Neuronal stem cell (in vitro differentiated cells): Measurements from ENCODE around the gene TRAPPC3.

Source experiments
- DNase-seq: peaks from one replicate; pipeline ENCODE4 v3.0.0-alpha.2; 2013; ENCODE audit warnings: low spot score
- H2AFZ ChIP-seq: one replicate; pipeline ENCODE4 v1.6.1; 2013; ENCODE audit warnings: mild to moderate bottlenecking, low read length, inconsistent platforms
- H2AK5ac ChIP-seq: 2 replicates; pipeline ENCODE4 v1.6.1; 2013; ENCODE audit warnings: low read depth, mild to moderate bottlenecking, inconsistent platforms, low read length, moderate library complexity, mixed read lengths
- H2BK120ac ChIP-seq: 2 replicates; pipeline ENCODE4 v1.6.1; 2013; ENCODE audit warnings: low read depth, mild to moderate bottlenecking, inconsistent platforms, low read length, moderate library complexity, mixed read lengths
- H2BK12ac ChIP-seq: one replicate; pipeline ENCODE4 v1.6.1; 2013; ENCODE audit warnings: low read length, inconsistent platforms
- H2BK15ac ChIP-seq: 2 replicates; pipeline ENCODE4 v1.6.1; 2013; ENCODE audit warnings: mild to moderate bottlenecking, low read length, inconsistent platforms, mixed read lengths
- H2BK5ac ChIP-seq: one replicate; pipeline ENCODE4 v1.6.1; 2013; ENCODE audit warnings: inconsistent platforms, mild to moderate bottlenecking, low read length, moderate library complexity
- H3K14ac ChIP-seq: one replicate; pipeline ENCODE4 v1.6.1; 2013; ENCODE audit warnings: low read length, inconsistent platforms
- H3K18ac ChIP-seq: 2 replicates; pipeline ENCODE4 v1.6.1; 2013; ENCODE audit warnings: low read length, inconsistent platforms
- H3K23ac ChIP-seq: 2 replicates; pipeline ENCODE4 v1.6.1; 2013; ENCODE audit warnings: low read depth, mild to moderate bottlenecking, mixed read lengths, low read length, inconsistent platforms; ENCODE audit not compliant: poor library complexity
- H3K27ac ChIP-seq: replicated peaks from 3 replicates; pipeline ENCODE4 v1.5.1; 2013; ENCODE audit warnings: low read length, inconsistent platforms
- H3K27me3 ChIP-seq, 3 experiments: 2 replicates each; pipeline ENCODE4 v1.6.1; 2013; ENCODE audit warnings: low read length in 3 of 3, mild to moderate bottlenecking in 2 of 3, inconsistent platforms in 1 of 3, low read depth in 1 of 3, mixed read lengths in 1 of 3, moderate library complexity in 1 of 3; ENCODE audit not compliant: control insufficient read depth in 3 of 3, insufficient read depth in 3 of 3
- H3K36me3 ChIP-seq, 2 donors: replicated peaks in 1 of 2; 2 replicates each; pipeline ENCODE4 v1.6.1; 2013; ENCODE audit warnings: low read length in 2 of 2; ENCODE audit not compliant: control insufficient read depth in 2 of 2, insufficient read depth in 2 of 2
- H3K4ac ChIP-seq: 2 replicates; pipeline ENCODE4 v1.6.1; 2013; ENCODE audit warnings: inconsistent platforms, mild to moderate bottlenecking, low read length, moderate library complexity
- H3K4me1 ChIP-seq, 2 donors: 1 replicate in 1 of 2; 2 replicates in 1 of 2; pipeline ENCODE4 v1.6.1; 2013; ENCODE audit warnings: low read length in 2 of 2, low read depth in 1 of 2; ENCODE audit not compliant: control insufficient read depth in 2 of 2, insufficient read depth in 1 of 2
- H3K4me2 ChIP-seq: one replicate; pipeline ENCODE4 v1.6.1; 2013; ENCODE audit warnings: mild to moderate bottlenecking, low read length, inconsistent platforms; ENCODE audit not compliant: insufficient read depth, poor library complexity, severe bottlenecking
- H3K4me3 ChIP-seq, 2 donors: 2 replicates each; pipeline ENCODE4 v1.5.1; 2013; ENCODE audit warnings: low read length in 2 of 2, mild to moderate bottlenecking in 2 of 2, inconsistent platforms in 1 of 2, moderate library complexity in 1 of 2
- H3K79me1 ChIP-seq: one replicate; pipeline ENCODE4 v1.6.1; 2013; ENCODE audit warnings: low read depth, mild to moderate bottlenecking, inconsistent platforms, low read length, moderate library complexity
- H3K9ac ChIP-seq: one replicate; pipeline ENCODE4 v1.6.1; 2013; ENCODE audit warnings: mild to moderate bottlenecking, low read depth, low read length, inconsistent platforms; ENCODE audit not compliant: poor library complexity
- H3K9me3 ChIP-seq, 2 donors: replicated peaks in 1 of 2; 2 replicates each; pipeline versions ENCODE3 to v1.6.1; 2013; ENCODE audit warnings: low read length in 2 of 2, mild to moderate bottlenecking in 2 of 2, inconsistent platforms in 1 of 2, low read depth in 1 of 2, mixed read lengths in 1 of 2, moderate library complexity in 1 of 2; ENCODE audit not compliant: control insufficient read depth in 2 of 2, insufficient read depth in 1 of 2
- H4K8ac ChIP-seq: one replicate; pipeline ENCODE4 v1.6.1; 2013; ENCODE audit warnings: low read depth, mild to moderate bottlenecking, inconsistent platforms, low read length, moderate library complexity
- H4K91ac ChIP-seq: one replicate; pipeline ENCODE4 v1.6.1; 2013; ENCODE audit warnings: low read length, low read depth, mild to moderate bottlenecking, inconsistent platforms; ENCODE audit not compliant: poor library complexity
- WGBS, 2 donors: extraction: QIAGEN DNeasy Blood & Tissue Kit; methylation state at CpG; one replicate each; pipeline ENCODE4 v1.1.7; 2013; ENCODE audit warnings: missing lambda C conversion rate in 2 of 2, mixed read lengths in 1 of 2; ENCODE audit not compliant: insufficient read length in 2 of 2, insufficient replicate concordance in 1 of 2; ENCODE audit errors: extremely low coverage in 2 of 2; 5-methylcytosine and 5-hydroxymethylcytosine counted together

Gene TRAPPC3

DNA sequence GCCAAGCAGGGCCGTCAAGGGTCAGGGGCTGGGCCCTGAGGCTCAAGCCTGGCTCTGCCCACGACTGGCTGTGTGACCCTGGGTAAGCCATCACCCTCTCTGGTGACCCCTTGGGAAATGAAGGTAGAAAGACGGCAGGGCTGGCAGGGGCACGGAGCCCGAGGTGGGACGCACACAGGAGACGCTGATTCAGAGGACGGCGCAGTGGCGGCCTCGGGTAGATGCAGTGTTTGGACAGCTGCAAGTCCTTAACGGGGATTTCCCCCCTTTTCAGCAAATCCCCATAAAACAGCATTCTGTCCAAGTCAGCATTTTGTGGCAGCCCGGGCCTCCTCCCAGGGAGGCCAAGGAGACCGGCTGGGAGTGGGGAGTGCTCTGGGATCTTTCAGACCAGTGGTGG is 41.0 kb downstream of the TRAPPC3 start:
- no peaks in the 10 kb centered on the region for H3K4me1 ChIP-seq
- no peak overlapping the region for H2AFZ ChIP-seq
- H3K4me2 ChIP-seq: no peak overlapping the region
- no peaks in the 10 kb centered on the region for H3K79me1 ChIP-seq
- DNase-seq: no peak
- H4K91ac ChIP-seq: no peak overlapping the region
- H2AK5ac ChIP-seq: no peak overlapping the region
- H3K18ac ChIP-seq: no peak overlapping the region
- H3K14ac ChIP-seq: no peak overlapping the region
- H3K9me3 ChIP-seq: no peaks in the 10 kb centered on the region
- H3K4ac ChIP-seq: no peak overlapping the region
- no peak overlapping the region for H3K4me3 ChIP-seq
- H2BK12ac ChIP-seq: no peak overlapping the region
- H3K23ac ChIP-seq: peak overlapping the region; percentile 94
- H2BK120ac ChIP-seq: no peak overlapping the region
- WGBS, 2 donors: no CpG with 5 or more reads among the region's 14 CpGs
- no peak overlapping the region for H4K8ac ChIP-seq
- H2BK5ac ChIP-seq: no peak overlapping the region
- H2BK15ac ChIP-seq: no peak overlapping the region
- no peak overlapping the region for H3K9ac ChIP-seq
- no peak overlapping the region for H3K27ac ChIP-seq
- H3K27me3 ChIP-seq: peaks cover 0 to 15% (median 0%) of the 10 kb centered on the region in 3 experiments
- no peaks in the 10 kb centered on the region for H3K36me3 ChIP-seq

- H4K91ac ChIP-seq: no peak overlapping the region
- no peak overlapping the region for H3K14ac ChIP-seq
- no peak overlapping the region for H3K27ac ChIP-seq
- peak overlapping the region; percentile 16 for H3K18ac ChIP-seq
- no peak overlapping the region for H3K23ac ChIP-seq
- no peak overlapping the region for H2AK5ac ChIP-seq
- peaks cover 0 to 15% (median 0%) of the 10 kb centered on the region in 3 experiments for H3K27me3 ChIP-seq
- H3K4me3 ChIP-seq: no peak overlapping the region
- no peaks in the 10 kb centered on the region for H3K4me1 ChIP-seq
- no peak overlapping the region for H2BK120ac ChIP-seq
- H3K4me2 ChIP-seq: no peak overlapping the region
- no peak overlapping the region for H2BK15ac ChIP-seq
- no CpG with 5 or more reads among the region's 9 CpGs for WGBS, 2 donors
- H2BK5ac ChIP-seq: no peak overlapping the region
- no peak overlapping the region for H3K4ac ChIP-seq
- no peak overlapping the region for H4K8ac ChIP-seq
- no peak overlapping the region for H3K9ac ChIP-seq
- H3K9me3 ChIP-seq: no peaks in the 10 kb centered on the region
- no peaks in the 10 kb centered on the region for H3K79me1 ChIP-seq
- DNase-seq: no peak
- H2BK12ac ChIP-seq: no peak overlapping the region
- H3K36me3 ChIP-seq: no peaks in the 10 kb centered on the region
- no peak overlapping the region for H2AFZ ChIP-seq
Measured at GRCh38 chr1:36107394-36107793, 41.9 kb downstream of the TRAPPC3 start.

GRCh38 chr1:36106269-36106668 is 43.0 kb downstream of the TRAPPC3 start:
- Histone ChIP-seq H3K23ac (no peak overlapping the region), H4K91ac (no peak overlapping the region), H3K18ac (no peak overlapping the region), H4K8ac (no peak overlapping the region), H2BK15ac (no peak overlapping the region), H2AK5ac (no peak overlapping the region), H3K4me3 (no peak overlapping the region), H3K79me1 (no peaks in the 10 kb centered on the region), H3K4ac (no peak overlapping the region), H2AFZ (no peak overlapping the region), H2BK5ac (no peak overlapping the region), H3K9me3 (no peaks in the 10 kb centered on the region), H3K36me3 (no peaks in the 10 kb centered on the region), H3K27ac (no peak overlapping the region), H2BK12ac (no peak overlapping the region), H3K9ac (no peak overlapping the region), H2BK120ac (no peak overlapping the region), H3K4me2 (no peak overlapping the region), H3K14ac (peak overlapping the region; percentile 84), H3K4me1 (no peaks in the 10 kb centered on the region), H3K27me3 (peaks cover 0 to 12% (median 0%) of the 10 kb centered on the region in 3 experiments)
- no peak for DNase-seq
- no CpG with 5 or more reads among the region's 5 CpGs for WGBS, 2 donors

GRCh38 chr1:36101546-36101945 is 47.7 kb downstream of the TRAPPC3 start:
- H3K4ac ChIP-seq: no peak overlapping the region
- no peak overlapping the region for H2BK120ac ChIP-seq
- no peak overlapping the region for H3K4me2 ChIP-seq
- no peak overlapping the region for H3K9ac ChIP-seq
- no peak for DNase-seq
- H3K4me1 ChIP-seq: peaks cover 0 to 8% of the 10 kb centered on the region in 2 donors
- H2BK5ac ChIP-seq: no peak overlapping the region
- peaks cover 0 to 6% (median 0%) of the 10 kb centered on the region in 3 experiments for H3K27me3 ChIP-seq
- H4K91ac ChIP-seq: no peak overlapping the region
- H2BK15ac ChIP-seq: no peak overlapping the region
- peaks cover 2% of the 10 kb centered on the region for H3K79me1 ChIP-seq
- peaks cover 0 to under 1% of the 10 kb centered on the region in 2 donors for H3K36me3 ChIP-seq
- H3K9me3 ChIP-seq: no peaks in the 10 kb centered on the region
- no peak overlapping the region for H4K8ac ChIP-seq
- H3K27ac ChIP-seq: no peak overlapping the region
- H2AFZ ChIP-seq: no peak overlapping the region
- no peak overlapping the region for H3K18ac ChIP-seq
- H3K14ac ChIP-seq: no peak overlapping the region
- H3K4me3 ChIP-seq: no peak overlapping the region
- H2BK12ac ChIP-seq: no peak overlapping the region
- H2AK5ac ChIP-seq: no peak overlapping the region
- H3K23ac ChIP-seq: no peak overlapping the region
- WGBS, 2 donors: no CpG with 5 or more reads among the region's 5 CpGs
